GM18508 (cell line): ENCODE results near the gene CCDC124.

Source experiments
- ATAC-seq: cut with Tn5 transposase; IDR thresholded peaks from one replicate; pipeline ENCODE4 v1.9.1; 2021; ENCODE audit warnings: moderate number of reproducible peaks; ENCODE audit not compliant: insufficient read depth, unreplicated experiment

Gene CCDC124

GRCh38 chr19:17933414-17934129, 757 bp downstream of the CCDC124 start:
- ATAC-seq = no peak

- no peak for ATAC-seq
These were observed 3.6 kb downstream of the CCDC124 start for GRCh38 chr19:17936379-17936778.

DNA sequence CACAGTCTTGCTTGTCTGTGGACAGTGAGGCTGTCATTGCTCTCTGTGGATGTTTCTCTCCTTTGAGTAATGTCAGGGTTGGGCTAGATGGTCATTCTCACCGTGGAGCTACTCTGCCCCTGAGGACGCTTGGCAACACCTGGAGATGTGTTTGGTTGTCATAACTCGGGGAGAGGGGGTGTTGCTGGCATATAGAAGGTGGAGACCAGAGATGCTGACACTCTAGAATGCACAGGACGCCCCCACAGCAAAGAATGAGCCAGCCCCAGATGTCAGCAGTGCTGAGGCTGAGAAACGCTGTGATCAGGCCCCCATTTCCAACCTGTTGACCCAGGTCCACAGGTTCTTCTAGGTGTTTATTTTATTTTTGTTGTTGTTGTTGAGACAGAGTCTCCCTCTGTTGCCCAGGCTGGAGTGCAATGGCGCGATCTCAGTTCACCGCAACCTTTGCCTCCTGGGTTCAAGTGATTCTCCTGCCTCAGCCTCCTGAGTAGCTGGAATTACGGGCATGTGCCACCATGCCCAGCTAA, 4.6 kb downstream of the CCDC124 start:
- no peak for ATAC-seq

GRCh38 chr19:17938092-17938845, 5.5 kb downstream of the CCDC124 start:
- ATAC-seq = no peak

DNA sequence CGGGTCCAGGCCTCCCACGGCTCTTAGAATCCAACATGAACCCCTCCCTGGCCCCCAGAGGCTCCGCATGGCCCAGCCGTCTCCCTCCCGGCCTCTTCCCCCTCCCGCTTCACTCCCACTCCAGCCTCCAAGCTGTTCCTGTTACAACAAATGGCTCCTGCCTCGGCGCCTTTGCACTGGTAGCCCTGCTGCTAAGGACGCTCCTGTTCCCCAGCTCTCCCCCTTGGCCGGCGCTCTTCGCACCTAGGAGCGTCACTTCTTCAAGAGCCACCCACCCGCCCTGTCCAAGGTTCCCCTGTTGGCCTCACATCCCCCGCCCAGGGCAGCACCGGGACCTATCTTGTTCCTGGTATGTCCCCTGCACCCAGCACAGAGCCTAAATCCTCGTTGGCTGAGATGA, 9.4 kb downstream of the CCDC124 start:
- ATAC-seq = no peak

DNA sequence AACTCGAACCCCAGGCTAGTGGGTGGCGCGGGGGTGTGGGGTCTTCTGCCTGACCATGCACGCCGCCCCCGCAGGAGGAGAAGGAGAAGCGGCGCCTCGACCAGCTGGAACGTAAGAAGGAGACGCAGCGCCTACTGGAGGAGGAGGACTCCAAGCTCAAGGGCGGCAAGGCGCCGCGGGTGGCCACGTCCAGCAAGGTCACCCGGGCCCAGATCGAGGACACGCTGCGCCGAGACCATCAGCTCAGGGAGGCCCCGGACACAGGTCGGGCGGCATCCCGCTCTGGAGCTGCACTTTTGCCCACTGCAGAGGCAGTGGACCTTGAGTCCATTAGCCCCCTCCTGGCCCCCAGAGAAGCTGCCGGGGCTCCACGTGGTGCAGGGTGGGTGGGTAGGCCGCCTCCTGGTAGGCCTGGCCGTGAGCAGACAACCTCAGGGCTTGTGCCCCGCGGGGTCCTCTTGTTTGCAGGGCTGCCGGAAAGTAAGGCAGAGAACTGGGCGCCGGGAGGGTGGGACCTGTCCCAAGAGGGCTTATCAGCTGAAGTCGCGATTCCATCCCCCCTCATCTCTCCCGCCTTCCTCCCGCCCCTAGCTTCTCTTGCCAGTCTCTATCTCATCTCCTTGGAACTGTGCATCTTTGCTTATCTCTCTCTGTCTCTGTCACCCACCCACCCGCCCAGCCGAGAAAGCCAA, 9.9 kb downstream of the CCDC124 start:
- no peak for ATAC-seq

- no peak for ATAC-seq
These were observed 10.7 kb downstream of the CCDC124 start for GRCh38 chr19:17943274-17944221.

DNA sequence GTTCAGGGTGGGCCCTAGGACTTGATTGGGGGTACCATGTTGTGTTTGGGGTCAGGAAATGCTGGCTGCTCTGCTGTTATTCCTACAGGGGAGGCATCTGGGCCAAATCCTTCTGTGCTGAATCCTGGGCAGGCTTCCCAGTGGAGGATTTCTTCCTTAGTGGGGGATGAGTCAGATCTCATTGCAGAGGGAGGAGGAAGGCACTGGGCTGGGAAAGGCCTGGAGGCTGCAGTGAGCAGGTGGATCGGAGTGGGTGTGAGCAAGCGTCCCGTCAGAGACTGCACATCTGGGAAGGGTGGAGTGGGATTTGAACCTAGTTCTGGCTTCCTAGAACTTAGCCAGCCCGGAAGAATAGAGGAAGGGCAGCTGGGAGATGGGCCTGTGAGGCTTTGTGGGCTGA, 11.5 kb downstream of the CCDC124 start:
- ATAC-seq = no peak

- no peak for ATAC-seq
These were observed 14.4 kb downstream of the CCDC124 start for GRCh38 chr19:17946965-17947784.

- no peak for ATAC-seq
These were observed 15.1 kb downstream of the CCDC124 start for GRCh38 chr19:17947815-17948513.

GRCh38 chr19:17948514-17948900, 15.7 kb downstream of the CCDC124 start:
- no peak for ATAC-seq

DNA sequence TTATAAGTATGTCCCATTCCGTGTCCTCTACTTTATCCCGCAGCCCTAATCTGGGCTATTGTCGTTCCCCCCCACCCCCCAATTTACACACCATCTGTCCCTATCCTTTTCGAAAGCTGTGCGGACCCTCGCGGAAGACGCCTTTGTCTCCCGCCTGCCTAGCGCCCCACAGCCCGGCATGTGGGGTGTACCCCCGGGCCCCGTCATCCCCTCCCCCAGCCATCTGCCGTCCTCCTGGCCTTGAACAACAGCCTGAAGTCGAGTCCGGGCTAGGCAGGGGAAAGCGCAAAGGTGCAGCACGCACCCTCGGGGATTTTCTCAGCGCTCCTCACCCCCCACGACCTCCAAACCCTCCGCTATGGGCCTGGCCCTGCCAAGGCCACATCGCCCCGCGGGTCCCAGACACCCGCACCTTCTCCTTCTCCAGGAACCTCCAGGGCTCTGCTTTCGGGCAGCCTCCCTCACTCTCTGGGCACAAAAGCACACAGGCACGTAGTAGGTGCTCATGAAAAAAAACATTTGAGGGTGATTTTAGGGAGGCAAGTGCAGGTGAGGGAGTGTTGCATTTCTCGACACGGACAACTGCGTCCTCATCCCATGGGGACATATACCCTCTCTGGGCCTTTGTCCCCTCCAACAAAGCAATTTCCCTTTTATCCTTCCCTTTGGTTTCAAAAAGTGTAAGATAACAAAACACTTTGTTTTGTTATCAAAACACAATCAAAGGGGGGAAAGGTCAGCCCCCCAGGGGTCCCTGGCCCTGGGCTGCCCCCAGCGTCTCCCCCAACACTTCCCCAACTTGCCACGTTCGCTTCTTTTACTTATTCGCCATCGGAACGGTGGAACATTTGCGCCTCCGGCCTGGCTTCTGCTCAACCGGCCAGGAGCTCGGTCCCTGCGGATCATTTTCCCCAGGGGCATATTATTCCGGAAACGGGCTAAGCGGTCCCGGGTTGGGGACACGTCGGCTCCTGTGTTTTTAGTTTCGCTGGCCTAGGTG, 16.4 kb downstream of the CCDC124 start:
- ATAC-seq = no peak

DNA sequence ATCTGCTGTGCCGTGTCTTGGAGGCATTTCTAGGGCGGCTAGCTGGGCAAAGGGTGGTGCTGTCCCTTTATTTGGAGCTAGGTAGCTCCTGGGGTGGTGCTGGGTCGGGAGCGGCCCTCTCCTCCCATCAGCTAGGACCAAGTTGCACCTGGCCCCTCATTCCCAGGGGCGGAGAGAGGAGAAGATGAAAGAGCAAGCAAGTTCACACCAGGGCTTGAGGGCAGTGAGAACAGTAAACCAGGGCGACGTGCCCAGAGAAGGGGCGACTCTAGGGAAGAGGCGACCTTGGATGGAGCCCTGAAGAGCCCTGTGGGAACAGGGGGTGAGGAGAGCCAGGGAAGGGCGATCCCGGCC, 17.1 kb downstream of the CCDC124 start:
- no peak for ATAC-seq

- ATAC-seq = no peak
These were observed 17.7 kb downstream of the CCDC124 start for GRCh38 chr19:17950310-17951156.

GRCh38 chr19:17951157-17951989, 18.6 kb downstream of the CCDC124 start:
- no peak for ATAC-seq
